ENCODE measurements around the gene PTPRM.
"Not testable (repeated sequence)": the region's sequence is repeated elsewhere in the genome, so short reads cannot be mapped to it uniquely, and the experiment has no call there.

Gene PTPRM

GRCh38 chr18:7955175-7955574, 388.1 kb downstream of the PTPRM start:
- no peak for DNase-seq

DNA sequence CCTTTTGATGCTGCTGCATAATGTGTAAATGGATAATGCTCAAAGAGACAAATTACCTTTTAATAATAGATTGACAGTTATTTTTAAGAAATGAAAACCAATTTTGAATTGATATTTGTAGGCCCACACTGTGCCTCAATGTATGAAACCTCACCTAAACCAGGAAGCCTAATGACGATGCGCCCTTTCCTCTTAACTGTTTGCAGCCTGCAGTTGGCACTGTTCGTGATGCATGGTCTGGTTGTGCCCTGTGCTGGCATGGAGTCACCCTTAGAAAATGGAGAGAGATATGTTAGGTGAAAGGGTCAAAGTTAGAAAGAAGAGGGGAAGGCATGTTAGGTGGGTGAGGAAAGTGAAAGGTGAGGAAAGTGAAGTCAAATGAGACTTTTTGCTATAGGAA, 390.2 kb downstream of the PTPRM start:
- no peak for DNase-seq

DNA sequence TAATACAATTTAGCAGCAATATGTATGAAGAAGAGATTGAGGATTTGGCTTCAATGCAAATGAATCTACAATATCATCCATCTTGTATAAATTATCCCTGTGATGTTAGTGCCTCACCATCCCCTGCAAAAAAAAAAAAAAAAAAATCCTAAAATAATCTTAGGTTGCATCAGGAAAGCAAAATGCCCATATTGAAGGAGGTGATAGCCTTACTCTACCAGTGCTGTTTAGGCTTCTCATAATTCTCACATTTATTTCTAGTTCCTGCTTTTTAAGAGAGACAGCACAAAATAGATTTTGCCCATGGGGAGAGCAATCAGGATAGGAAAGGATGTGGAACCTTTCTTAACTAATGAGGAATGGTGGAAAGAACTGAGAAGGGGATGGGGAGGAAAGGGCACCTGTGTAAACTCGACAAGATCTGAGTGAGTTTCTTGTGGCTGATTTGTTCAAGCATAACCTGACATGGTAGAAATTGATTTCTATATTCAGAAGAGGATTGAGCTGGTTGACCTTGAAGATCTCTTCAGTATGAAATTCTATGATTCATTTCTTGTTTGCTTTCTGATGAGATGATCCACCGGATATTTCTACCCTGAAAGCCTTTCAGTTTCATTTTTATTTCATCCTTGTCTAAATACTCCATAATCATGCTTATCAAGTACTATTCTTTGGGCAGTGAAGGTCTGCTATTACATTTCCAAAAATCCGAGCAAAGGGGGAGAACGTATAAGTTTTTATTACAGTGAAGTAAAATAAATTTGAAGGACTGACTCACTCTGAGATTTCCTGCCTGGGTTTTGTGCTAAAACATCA, 391.2 kb downstream of the PTPRM start:
- no peak for DNase-seq

DNA sequence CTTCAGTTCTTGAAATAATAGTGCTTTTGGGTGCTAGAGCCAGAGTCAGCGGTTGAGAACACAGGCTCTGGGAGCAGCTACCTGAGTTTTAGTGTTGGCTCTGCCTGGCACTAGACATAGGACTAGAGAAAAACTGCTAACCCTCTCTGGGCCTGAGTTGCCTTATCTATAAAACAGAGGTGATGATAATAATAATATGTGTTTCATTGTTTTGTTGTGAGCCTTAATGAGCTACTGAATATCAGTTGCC, 391.7 kb downstream of the PTPRM start:
- DNase-seq: no peak

- DNase-seq: not testable (repeated sequence)
These were observed 399.6 kb downstream of the PTPRM start for GRCh38 chr18:7966682-7967081.

GRCh38 chr18:7974200-7974874, 407.2 kb downstream of the PTPRM start:
- no peak for DNase-seq

GRCh38 chr18:7977897-7978296, 410.8 kb downstream of the PTPRM start:
- no peak for DNase-seq

GRCh38 chr18:7978834-7979233, 411.7 kb downstream of the PTPRM start:
- no peak for DNase-seq

DNA sequence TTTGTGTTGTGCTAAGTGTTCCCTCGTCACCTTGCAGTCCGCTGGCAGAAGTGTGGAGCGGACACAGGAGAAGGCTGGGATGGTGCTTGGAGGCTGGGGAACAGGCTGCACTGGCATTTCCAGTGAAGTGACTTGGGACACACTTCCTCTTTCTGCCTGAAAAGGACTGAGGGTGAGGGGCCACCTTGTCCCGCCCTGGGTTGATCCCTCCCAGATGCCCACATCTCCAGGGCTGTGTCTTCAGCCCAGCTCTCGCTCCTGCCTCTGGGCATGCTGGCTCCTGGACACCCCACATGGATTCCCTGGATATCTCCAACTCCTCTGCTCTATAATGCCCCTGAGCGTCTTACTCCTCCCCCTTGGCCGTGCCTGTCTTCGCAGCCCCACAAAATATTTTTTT, 412.6 kb downstream of the PTPRM start:
- no peak for DNase-seq

DNA sequence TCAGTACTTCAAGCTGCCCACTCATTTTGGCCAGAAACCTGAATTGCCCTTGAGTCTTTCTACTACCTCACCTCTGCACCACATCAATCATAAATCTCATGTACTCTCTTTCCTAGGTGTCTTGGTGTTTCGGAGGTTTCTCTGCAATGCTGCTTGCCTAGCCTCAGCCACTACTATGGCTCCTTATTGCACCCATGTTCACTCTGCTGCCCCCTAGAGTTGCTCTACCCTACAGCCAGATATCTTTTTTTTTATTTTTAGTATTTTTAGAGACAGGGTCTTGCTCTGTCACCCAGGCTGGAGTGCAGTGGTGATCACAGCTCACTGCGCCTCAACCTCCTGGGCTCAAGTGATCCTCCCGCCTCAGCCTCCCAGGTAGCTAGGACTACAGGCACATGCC, 413.0 kb downstream of the PTPRM start:
- no peak for DNase-seq

GRCh38 chr18:7980656-7981055, 413.5 kb downstream of the PTPRM start:
- no peak for DNase-seq

DNA sequence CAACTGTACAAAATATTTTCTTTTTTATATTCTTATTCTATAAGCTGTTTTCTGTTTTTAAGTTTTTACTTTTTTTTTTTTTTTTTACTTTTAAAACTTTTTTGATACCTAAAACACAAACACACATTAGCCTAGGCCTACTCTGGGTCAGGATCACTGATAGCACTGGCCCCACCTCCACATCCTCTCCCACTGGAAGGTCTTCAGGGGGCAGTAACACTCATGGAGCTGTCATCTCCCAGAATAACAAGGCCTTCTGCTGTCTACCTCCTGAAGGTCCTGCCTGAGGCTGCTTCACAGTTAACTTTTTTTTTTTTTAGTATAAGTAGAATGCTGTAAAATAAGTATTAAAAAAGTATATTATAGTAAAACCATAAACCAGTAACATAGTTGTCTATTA, 415.1 kb downstream of the PTPRM start:
- no peak for DNase-seq

DNA sequence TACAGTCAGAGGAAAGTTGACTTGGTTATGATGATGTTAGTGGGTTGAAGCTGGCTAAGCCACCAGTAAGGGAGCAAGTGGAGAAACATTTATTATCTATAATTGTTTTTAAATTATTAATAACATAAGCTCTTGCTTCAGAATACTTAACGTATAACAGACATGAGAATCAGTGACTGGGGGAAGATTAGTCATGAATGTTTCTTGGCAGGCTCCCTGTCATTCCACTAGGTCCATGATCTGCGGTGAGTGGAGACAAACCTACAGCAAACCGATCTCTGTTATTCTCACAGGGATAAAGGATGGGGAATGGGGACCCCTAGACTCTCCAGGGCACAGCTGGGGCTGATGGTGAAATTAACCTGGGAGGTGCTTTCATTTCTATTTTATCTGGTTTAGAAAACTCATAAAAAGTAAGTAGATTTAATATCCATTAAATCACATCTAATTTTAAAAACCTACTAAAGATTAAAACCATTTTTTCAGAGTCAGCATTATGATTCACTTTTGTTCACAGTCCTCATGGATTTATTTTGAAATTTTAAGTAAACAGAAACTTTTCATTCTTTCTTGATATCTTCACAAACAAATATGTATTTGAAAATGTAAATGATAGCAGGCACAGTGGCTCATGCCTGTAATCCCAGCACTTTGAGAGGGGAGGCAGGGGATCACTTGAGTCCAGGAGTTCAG, 420.3 kb downstream of the PTPRM start:
- no peak for DNase-seq

- DNase-seq: no peak
These were observed 423.6 kb downstream of the PTPRM start for GRCh38 chr18:7990670-7991069.

GRCh38 chr18:8001711-8002301, 434.7 kb downstream of the PTPRM start:
- no peak for DNase-seq

GRCh38 chr18:8003878-8004675, 437.0 kb downstream of the PTPRM start:
- no peak for DNase-seq

- no peak for DNase-seq
These were observed 437.7 kb downstream of the PTPRM start for GRCh38 chr18:8004792-8005191.

DNA sequence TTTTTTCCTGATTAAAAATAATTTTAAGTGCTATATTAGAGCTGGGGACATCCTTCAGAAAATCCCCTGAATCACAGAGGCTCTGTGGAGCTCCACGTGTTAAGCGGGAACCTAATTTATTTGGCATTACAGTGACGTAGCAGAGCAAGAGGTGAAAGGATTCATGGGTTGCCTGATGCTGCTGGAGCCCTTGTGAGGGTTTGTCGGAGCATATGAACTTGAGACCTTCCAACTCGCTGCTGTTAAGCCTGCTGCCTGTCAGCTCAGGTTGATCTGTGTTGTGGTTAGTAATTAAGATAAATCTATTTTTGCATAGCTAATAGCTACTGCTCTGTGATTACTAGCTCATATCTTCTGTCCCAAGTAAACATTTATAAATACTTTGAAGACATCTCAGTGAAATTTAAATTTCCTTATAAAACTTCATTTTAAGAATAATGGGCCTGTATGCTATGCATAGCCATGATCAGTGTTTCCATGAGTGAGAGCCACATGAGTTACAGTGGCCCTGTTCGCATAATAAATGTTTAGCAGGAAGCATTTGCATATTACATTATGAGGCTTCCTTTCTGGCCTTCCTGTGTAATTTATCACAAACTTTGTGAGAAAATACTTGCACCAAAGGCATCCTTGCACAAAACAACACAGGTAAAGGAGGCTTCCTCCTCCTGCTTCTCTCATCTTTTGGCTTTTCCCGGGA, 438.9 kb downstream of the PTPRM start:
- DNase-seq: no peak

DNA sequence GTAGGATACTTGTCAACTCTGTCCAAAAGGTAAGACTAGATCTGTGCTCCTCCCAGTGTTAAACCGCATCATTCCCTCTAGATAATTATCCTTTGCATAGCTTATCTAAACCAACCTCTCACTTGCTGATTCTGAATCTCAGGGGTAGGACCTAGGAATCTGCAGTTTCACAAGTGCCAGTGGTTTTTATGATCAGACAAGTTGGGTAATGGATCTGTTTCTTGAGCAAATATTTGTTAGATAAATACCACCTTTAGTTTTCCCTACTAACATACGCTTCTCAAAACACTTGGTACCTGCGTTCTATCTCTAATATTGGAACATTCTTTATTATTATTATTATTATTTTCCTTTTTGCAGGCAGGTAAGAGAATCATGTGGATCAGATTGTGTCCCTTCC, 439.9 kb downstream of the PTPRM start:
- no peak for DNase-seq

DNA sequence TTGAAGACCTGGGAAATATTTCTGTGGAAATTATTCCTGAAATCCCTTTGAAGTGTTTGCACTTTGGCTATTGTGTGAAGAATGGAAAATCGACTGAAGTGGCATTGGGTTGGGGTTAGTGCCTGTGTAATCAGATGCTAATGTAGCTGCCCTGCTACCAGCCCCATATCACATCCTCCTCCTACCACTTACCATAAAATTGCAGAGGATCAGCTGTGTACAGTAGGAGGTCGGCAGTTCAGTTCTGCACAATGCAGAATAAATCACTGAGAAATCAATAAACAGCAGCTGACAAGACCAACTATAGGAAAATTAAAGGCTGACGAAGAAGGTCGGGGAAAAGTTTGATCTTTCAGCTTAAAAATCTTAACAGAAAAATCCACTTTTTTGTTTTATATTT, 440.9 kb downstream of the PTPRM start:
- no peak for DNase-seq

GRCh38 chr18:8011361-8011760, 444.2 kb downstream of the PTPRM start:
- DNase-seq: no peak

DNA sequence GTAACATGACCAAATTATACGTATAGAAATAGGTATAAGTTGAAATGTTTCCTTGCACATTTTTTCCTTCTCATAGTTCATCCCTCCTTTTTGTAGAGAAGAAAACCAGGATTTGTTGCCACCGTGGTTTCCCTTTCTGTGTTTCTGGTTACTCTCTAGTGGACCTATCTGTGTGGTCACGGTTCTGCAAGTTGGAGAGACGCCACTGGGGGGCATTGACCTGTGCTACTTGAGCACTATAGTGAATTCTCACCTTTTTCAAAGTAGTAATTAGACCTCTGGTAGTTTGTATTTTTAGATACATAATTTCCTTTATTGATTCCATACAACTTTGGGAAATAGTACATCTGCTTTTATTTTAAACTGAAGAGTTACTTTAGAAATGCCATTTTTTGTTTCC, 444.8 kb downstream of the PTPRM start:
- no peak for DNase-seq

All from effector CD8-positive, alpha-beta T cell (primary cell).